Common myeloid progenitor, CD34-positive (primary cell): Measurements from ENCODE around the gene ARHGEF28.
A peak's percentile ranks its signal among the peaks of the same experiment; 100 is the strongest.

Source experiments
- CTCF ChIA-PET: fragments of 350-600 bp; sonication (Branson Sonifier 250); formaldehyde crosslinking; loops from one replicate; lab custom pipeline; 2021; ENCODE audit warnings: antibody characterized with exemption; lab: Charles Lee
- POLR2A ChIA-PET: fragments of 350-600 bp; sonication (Branson Sonifier 250); formaldehyde crosslinking; loops from one replicate; lab custom pipeline; 2021; ENCODE audit warnings: antibody characterized with exemption; lab: Charles Lee
- DNase-seq, 3 donors: peaks; one replicate each; pipeline versions ENCODE4 v3.0.0 to v3.0.0-alpha.2; 2013
- H3K27ac ChIP-seq, 2 experiments: 1 replicate in 1 of 2; 2 replicates in 1 of 2; pipeline ENCODE4 v1.7.0; 2013; ENCODE audit warnings: inconsistent platforms in 2 of 2, low read length in 2 of 2, mild to moderate bottlenecking in 2 of 2, low read depth in 1 of 2, moderate library complexity in 1 of 2; ENCODE audit not compliant: severe bottlenecking in 2 of 2, insufficient read depth in 1 of 2, poor library complexity in 1 of 2
- H3K27me3 ChIP-seq, 5 experiments: replicated peaks in 2 of 5; 1 replicate in 3 of 5; 2 replicates in 2 of 5; pipeline versions ENCODE4 v1.6.1 to v1.7.0; 2013; ENCODE audit warnings: low read length in 4 of 5, mild to moderate bottlenecking in 2 of 5, moderate library complexity in 2 of 5, inconsistent platforms in 1 of 5; ENCODE audit not compliant: insufficient read depth in 5 of 5, control insufficient read depth in 4 of 5
- H3K36me3 ChIP-seq, 4 experiments: 1 replicate in 2 of 4; 2 replicates in 2 of 4; pipeline versions ENCODE4 v1.6.1 to v1.7.0; 2013; ENCODE audit warnings: low read length in 3 of 4, control low read depth in 1 of 4, mild to moderate bottlenecking in 1 of 4; ENCODE audit not compliant: control insufficient read depth in 4 of 4, insufficient read depth in 4 of 4
- H3K4me1 ChIP-seq, 4 experiments: 1 replicate in 3 of 4; 2 replicates in 1 of 4; pipeline versions ENCODE4 v1.6.1 to v1.7.1; 2013; ENCODE audit warnings: low read length in 3 of 4, mild to moderate bottlenecking in 3 of 4, control low read depth in 1 of 4, inconsistent platforms in 1 of 4, moderate library complexity in 1 of 4; ENCODE audit not compliant: control insufficient read depth in 4 of 4, insufficient read depth in 4 of 4; ENCODE audit errors: control extremely low read depth in 1 of 4
- H3K4me3 ChIP-seq, 7 experiments: 1 replicate in 4 of 7; 2 replicates in 3 of 7; pipeline versions ENCODE4 v1.5.1 to v1.7.0; 2013; ENCODE audit warnings: mild to moderate bottlenecking in 7 of 7, low read length in 6 of 7, moderate library complexity in 6 of 7, inconsistent platforms in 2 of 7, low read depth in 2 of 7, control low read depth in 1 of 7; ENCODE audit not compliant: insufficient read depth in 4 of 7, control insufficient read depth in 1 of 7; ENCODE audit errors: extremely low read depth in 1 of 7
- H3K9me3 ChIP-seq, 5 experiments: 1 replicate in 4 of 5; 2 replicates in 1 of 5; pipeline versions ENCODE4 v1.6.1 to v1.7.1; 2013; ENCODE audit warnings: low read length in 4 of 5, mild to moderate bottlenecking in 2 of 5, inconsistent platforms in 1 of 5, low read depth in 1 of 5, moderate library complexity in 1 of 5; ENCODE audit not compliant: control insufficient read depth in 4 of 5, insufficient read depth in 2 of 5; ENCODE audit errors: control extremely low read depth in 1 of 5
- WGBS: methylation state at CpG from one replicate; pipeline ENCODE4 v1.1.5; 2013; ENCODE audit not compliant: insufficient coverage; 5-methylcytosine and 5-hydroxymethylcytosine counted together

Gene ARHGEF28

GRCh38 chr5:73668017-73668416 lies 42.0 kb downstream of the ARHGEF28 start:
- H3K4me3 ChIP-seq = no peak overlapping the region
- ChIA-PET POLR2A (no interaction called here), CTCF (no interaction called here)
- no peaks in the 10 kb centered on the region for H3K27me3 ChIP-seq
- 39% methylated on average over 2 of the region's 4 CpGs for WGBS
- H3K9me3 ChIP-seq = no peaks in the 10 kb centered on the region
- H3K27ac ChIP-seq = no peak overlapping the region
- H3K36me3 ChIP-seq = no peaks in the 10 kb centered on the region
- peaks cover 0 to 6% (median 3%) of the 10 kb centered on the region in 4 experiments for H3K4me1 ChIP-seq
- DNase-seq = no peak

- Histone ChIP-seq H3K4me1 (peaks cover 0 to 11% (median 5%) of the 10 kb centered on the region in 4 experiments), H3K4me3 (no peak overlapping the region), H3K9me3 (no peaks in the 10 kb centered on the region), H3K36me3 (no peaks in the 10 kb centered on the region), H3K27ac (no peak overlapping the region), H3K27me3 (no peaks in the 10 kb centered on the region)
- WGBS = 83% methylated on average over 1 of the region's 3 CpGs
- no peak for DNase-seq
- POLR2A ChIA-PET = no interaction called here
- CTCF ChIA-PET = no interaction called here
Measured at GRCh38 chr5:73668486-73669111, 42.6 kb downstream of the ARHGEF28 start.

DNA sequence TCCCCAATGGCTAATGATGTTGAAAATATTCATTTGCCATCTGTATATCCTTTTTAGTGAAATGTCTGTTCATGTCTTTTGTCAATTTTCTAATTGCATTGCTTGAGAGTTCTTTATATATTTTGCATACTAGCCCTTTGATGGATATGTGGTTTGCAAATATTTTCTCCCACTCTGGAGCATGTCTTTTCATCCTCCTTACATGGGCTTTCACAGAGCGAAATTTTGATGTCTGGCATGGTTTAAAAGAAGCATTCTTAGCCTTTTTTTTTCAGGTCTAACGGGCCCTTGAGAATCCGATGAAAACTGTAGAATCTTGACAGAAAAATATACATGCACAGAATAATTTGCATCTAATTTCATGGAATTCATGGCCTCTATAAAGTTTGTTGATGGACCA lies 44.7 kb downstream of the ARHGEF28 start:
- ChIA-PET CTCF (no interaction called here), POLR2A (no interaction called here)
- no peaks in the 10 kb centered on the region for H3K27me3 ChIP-seq
- WGBS = 100% methylated on average over 2 of the region's 3 CpGs
- DNase-seq = no peak
- H3K36me3 ChIP-seq = no peaks in the 10 kb centered on the region
- no peak overlapping the region for H3K27ac ChIP-seq
- peaks cover 0 to 17% (median 5%) of the 10 kb centered on the region in 4 experiments for H3K4me1 ChIP-seq
- no peak overlapping the region for H3K4me3 ChIP-seq
- no peaks in the 10 kb centered on the region for H3K9me3 ChIP-seq

DNA sequence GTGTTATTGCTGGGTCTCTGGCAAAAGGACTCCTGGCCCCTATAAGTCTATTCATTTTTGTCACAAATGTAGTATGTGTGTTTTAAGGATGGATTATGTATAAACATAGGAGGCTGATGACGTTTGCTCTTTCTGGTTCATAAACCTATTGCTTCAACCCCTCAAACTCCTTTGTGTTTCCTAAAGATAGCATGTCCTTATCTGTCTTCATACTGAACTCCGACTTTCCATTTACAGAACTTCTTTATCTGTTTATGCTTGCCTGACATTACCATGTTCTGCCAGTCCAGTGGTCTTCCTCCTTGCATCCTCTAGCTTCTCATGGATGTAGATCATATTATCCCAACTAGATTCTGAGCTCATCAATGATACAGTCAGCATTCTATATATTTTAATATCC lies 46.1 kb downstream of the ARHGEF28 start:
- CTCF ChIA-PET = interaction anchor here (0.8 to 3.4 kb wide), 5 partner anchors 9 to 156 kb away, joined by 3 to 22 read pairs (median 4); no protein-coding TSS in a partner anchor
- Histone ChIP-seq H3K4me3 (no peak overlapping the region), H3K27ac (no peak overlapping the region), H3K9me3 (no peaks in the 10 kb centered on the region), H3K27me3 (no peaks in the 10 kb centered on the region), H3K36me3 (no peaks in the 10 kb centered on the region), H3K4me1 (peaks cover 0 to 17% (median 5%) of the 10 kb centered on the region in 4 experiments)
- DNase-seq = peak; percentile 40 to 67 (median 41)
- POLR2A ChIA-PET = no interaction called here
- WGBS = 90% methylated on average over 1 of the region's 2 CpGs

DNA sequence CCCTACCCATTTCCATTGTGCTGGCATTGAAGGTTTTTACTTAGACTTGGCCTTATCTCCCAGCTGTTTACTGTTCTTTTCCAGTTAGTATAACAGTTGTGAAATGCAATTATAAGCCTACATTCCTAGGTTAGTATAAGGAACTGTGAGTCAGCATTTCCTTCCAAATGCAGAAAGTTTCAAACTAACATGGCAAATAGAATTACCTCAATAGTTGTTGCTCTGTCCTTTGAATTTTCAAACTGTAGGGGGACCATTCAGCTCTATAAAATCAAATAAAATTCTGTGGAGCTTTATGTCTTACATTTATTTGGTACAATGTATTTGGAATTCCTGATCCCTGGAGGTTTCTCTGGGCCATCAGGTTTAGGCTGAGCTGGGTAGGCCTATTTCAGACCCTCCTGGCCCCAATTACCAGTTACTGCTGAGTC lies 47.2 kb downstream of the ARHGEF28 start:
- POLR2A ChIA-PET = interaction anchor here (0.5 kb wide), 1 partner anchor 1706 kb away, joined by 3 read pairs; no protein-coding TSS in a partner anchor
- Histone ChIP-seq H3K4me3 (no peak overlapping the region), H3K27me3 (no peaks in the 10 kb centered on the region), H3K9me3 (no peaks in the 10 kb centered on the region), H3K27ac (peak overlapping the region in 1 of 2 experiments; percentile 38), H3K36me3 (no peaks in the 10 kb centered on the region), H3K4me1 (peaks cover 0 to 17% (median 5%) of the 10 kb centered on the region in 4 experiments)
- DNase-seq = peak; percentile 36 to 81 (median 74)
- CTCF ChIA-PET = interaction anchor here (0.8 to 3.4 kb wide), 6 partner anchors 10 to 157 kb away, joined by 3 to 22 read pairs (median 4); no protein-coding TSS in a partner anchor

DNA sequence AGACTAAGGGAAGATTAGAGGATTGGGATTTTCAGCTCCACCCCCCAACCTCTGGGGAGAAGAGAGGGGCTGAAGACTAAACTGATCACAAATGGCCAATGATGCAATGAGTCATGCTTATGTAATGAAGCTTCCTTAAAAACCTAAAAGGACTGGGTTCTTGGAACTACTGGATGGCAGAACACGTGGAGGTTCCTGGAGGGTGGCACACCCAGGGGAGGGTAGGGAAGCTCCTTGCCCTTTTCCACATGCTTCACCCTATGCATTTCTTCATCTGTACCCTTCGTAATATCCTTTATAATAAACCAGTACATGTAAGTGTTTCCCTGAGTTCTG lies 48.6 kb downstream of the ARHGEF28 start:
- Histone ChIP-seq H3K36me3 (no peaks in the 10 kb centered on the region), H3K4me3 (no peak overlapping the region), H3K9me3 (no peaks in the 10 kb centered on the region), H3K27me3 (no peaks in the 10 kb centered on the region), H3K27ac (no peak overlapping the region), H3K4me1 (peaks cover 0 to 17% (median 5%) of the 10 kb centered on the region in 4 experiments)
- POLR2A ChIA-PET = no interaction called here
- WGBS = 70% methylated on average over 2 of the region's 2 CpGs
- CTCF ChIA-PET = interaction anchor here (1.2 to 3.4 kb wide), 2 partner anchors 16 to 18 kb away, joined by 3 to 22 read pairs; no protein-coding TSS in a partner anchor
- no peak for DNase-seq

GRCh38 chr5:73678322-73678740 lies 52.3 kb downstream of the ARHGEF28 start:
- H3K9me3 ChIP-seq = no peaks in the 10 kb centered on the region
- H3K4me3 ChIP-seq = no peak overlapping the region
- WGBS = 100% methylated on average over 2 of the region's 4 CpGs
- no peak overlapping the region for H3K27ac ChIP-seq
- H3K36me3 ChIP-seq = no peaks in the 10 kb centered on the region
- ChIA-PET CTCF (interaction anchor here (1.1 to 1.6 kb wide), 2 partner anchors 12 to 14 kb away, joined by 3 to 8 read pairs; no protein-coding TSS in a partner anchor), POLR2A (no interaction called here)
- DNase-seq = no peak
- H3K27me3 ChIP-seq = no peaks in the 10 kb centered on the region
- H3K4me1 ChIP-seq = peaks cover 0 to 8% (median under 1%) of the 10 kb centered on the region in 4 experiments
